Trophoblast cell (in vitro differentiated cells and primary cell): ENCODE data around the gene APBA1.

Experiments
- DNase-seq, 2 donors: peaks; one replicate each; pipeline ENCODE4 v3.0.0-alpha.2; 2016
- H2AFZ ChIP-seq: 2 replicates; pipeline ENCODE4 v1.6.1; 2013; ENCODE audit warnings: low read length, moderate library complexity, mild to moderate bottlenecking; ENCODE audit not compliant: insufficient read depth, poor library complexity
- H2AK5ac ChIP-seq: 2 replicates; pipeline ENCODE4 v1.6.1; 2013; ENCODE audit warnings: mild to moderate bottlenecking, low read length
- H2BK120ac ChIP-seq: 2 replicates; pipeline ENCODE4 v1.6.1; 2013; ENCODE audit warnings: low read length, mild to moderate bottlenecking, moderate library complexity; ENCODE audit not compliant: insufficient read depth, poor library complexity
- H2BK12ac ChIP-seq: 2 replicates; pipeline ENCODE4 v1.6.1; 2013; ENCODE audit warnings: mild to moderate bottlenecking, low read length, moderate library complexity
- H2BK5ac ChIP-seq: 2 replicates; pipeline ENCODE4 v1.6.1; 2013; ENCODE audit warnings: low read length, low read depth, moderate library complexity, mild to moderate bottlenecking; ENCODE audit not compliant: poor library complexity
- H3K14ac ChIP-seq: 2 replicates; pipeline ENCODE4 v1.6.1; 2013; ENCODE audit warnings: mild to moderate bottlenecking, low read length
- H3K18ac ChIP-seq: 2 replicates; pipeline ENCODE4 v1.6.1; 2013; ENCODE audit warnings: mild to moderate bottlenecking, low read length
- H3K23ac ChIP-seq: 2 replicates; pipeline ENCODE4 v1.6.1; 2013; ENCODE audit warnings: low read length
- H3K27ac ChIP-seq: 2 replicates; pipeline ENCODE4 v1.5.1; 2013; ENCODE audit warnings: low read depth, mild to moderate bottlenecking, inconsistent platforms, low read length, moderate library complexity
- H3K27me3 ChIP-seq: 2 replicates; pipeline ENCODE4 v1.6.1; 2013; ENCODE audit warnings: inconsistent platforms, mild to moderate bottlenecking, low read length, moderate library complexity; ENCODE audit not compliant: insufficient read depth
- H3K36me3 ChIP-seq, 2 experiments: 1 replicate in 1 of 2; 2 replicates in 1 of 2; pipeline ENCODE4 v1.6.1; 2013; ENCODE audit warnings: low read length in 2 of 2, mild to moderate bottlenecking in 2 of 2, moderate library complexity in 1 of 2; ENCODE audit not compliant: insufficient read depth in 2 of 2, control insufficient read depth in 1 of 2
- H3K4ac ChIP-seq: 2 replicates; pipeline ENCODE4 v1.6.1; 2013; ENCODE audit warnings: low read depth, mild to moderate bottlenecking, low read length, moderate library complexity
- H3K4me1 ChIP-seq, 2 experiments: 1 replicate in 1 of 2; 2 replicates in 1 of 2; pipeline ENCODE4 v1.6.1; 2013; ENCODE audit warnings: low read length in 2 of 2, mild to moderate bottlenecking in 2 of 2, moderate library complexity in 1 of 2; ENCODE audit not compliant: insufficient read depth in 2 of 2, control insufficient read depth in 1 of 2
- H3K4me2 ChIP-seq: 2 replicates; pipeline ENCODE4 v1.6.1; 2013; ENCODE audit warnings: inconsistent platforms, mild to moderate bottlenecking, low read length, moderate library complexity
- H3K4me3 ChIP-seq: 2 replicates; pipeline ENCODE4 v1.5.1; 2013; ENCODE audit warnings: mild to moderate bottlenecking, low read depth, low read length, inconsistent platforms
- H3K79me1 ChIP-seq: one replicate; pipeline ENCODE4 v1.6.1; 2013; ENCODE audit warnings: low read length
- H3K79me2 ChIP-seq: 2 replicates; pipeline ENCODE4 v1.6.1; 2013; ENCODE audit warnings: low read length, mild to moderate bottlenecking; ENCODE audit not compliant: control insufficient read depth, insufficient read depth, poor library complexity
- H3K9ac ChIP-seq: 2 replicates; pipeline ENCODE4 v1.6.1; 2013; ENCODE audit warnings: mild to moderate bottlenecking, low read length
- H3K9me3 ChIP-seq: 2 replicates; pipeline ENCODE4 v1.6.1; 2013; ENCODE audit warnings: low read depth, mild to moderate bottlenecking, control low read depth, inconsistent platforms, low read length; ENCODE audit not compliant: insufficient read depth
- H4K12ac ChIP-seq: 2 replicates; pipeline ENCODE4 v1.6.1; 2013; ENCODE audit warnings: low read depth, mild to moderate bottlenecking, low read length, moderate library complexity
- H4K8ac ChIP-seq: 2 replicates; pipeline ENCODE4 v1.6.1; 2013; ENCODE audit warnings: low read depth, mild to moderate bottlenecking, low read length, moderate library complexity
- H4K91ac ChIP-seq: one replicate; pipeline ENCODE4 v1.6.1; 2013; ENCODE audit warnings: low read depth, mild to moderate bottlenecking, low read length, moderate library complexity
- WGBS: extraction: QIAGEN DNeasy Blood & Tissue Kit; methylation state at CpG from one replicate; pipeline ENCODE4 v1.1.7; 2013; ENCODE audit warnings: missing lambda C conversion rate; ENCODE audit not compliant: insufficient read length, insufficient coverage; ENCODE audit errors: extremely low coverage; 5-methylcytosine and 5-hydroxymethylcytosine counted together

The APBA1 gene

DNA sequence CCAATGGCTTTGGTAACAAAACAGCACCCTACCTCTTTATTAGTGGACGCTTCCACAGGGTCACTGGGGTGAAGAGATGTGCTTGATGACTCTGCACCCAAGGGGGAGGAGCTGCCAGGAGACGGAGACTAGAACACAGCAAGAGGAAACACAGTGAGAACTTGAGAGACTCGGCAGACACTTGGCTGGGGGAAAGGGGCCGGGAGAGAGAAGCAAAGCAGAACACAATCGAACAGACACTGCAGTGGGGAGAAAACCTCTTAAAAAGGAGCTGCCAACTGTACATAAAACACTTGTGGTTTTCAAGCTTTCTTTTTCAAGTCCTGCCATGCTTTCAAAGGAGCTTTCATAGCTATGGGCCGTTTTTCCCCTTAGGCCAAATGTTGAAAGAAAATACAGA lies 196.2 kb downstream of the APBA1 start:
- no peaks in the 10 kb centered on the region for H3K27me3 ChIP-seq
- no peak overlapping the region for H4K91ac ChIP-seq
- no peak overlapping the region for H3K18ac ChIP-seq
- no peak overlapping the region for H2AFZ ChIP-seq
- H2BK5ac ChIP-seq: no peak overlapping the region
- H4K12ac ChIP-seq: no peak overlapping the region
- H3K27ac ChIP-seq: no peak overlapping the region
- H3K23ac ChIP-seq: no peak overlapping the region
- no peak overlapping the region for H2BK120ac ChIP-seq
- H3K79me2 ChIP-seq: no peaks in the 10 kb centered on the region
- H3K9me3 ChIP-seq: no peaks in the 10 kb centered on the region
- no peak overlapping the region for H4K8ac ChIP-seq
- no peak overlapping the region for H3K4me3 ChIP-seq
- no peak overlapping the region for H3K14ac ChIP-seq
- H3K4me2 ChIP-seq: no peak overlapping the region
- H2AK5ac ChIP-seq: no peak overlapping the region
- no peaks in the 10 kb centered on the region for H3K4me1 ChIP-seq
- H2BK12ac ChIP-seq: no peak overlapping the region
- no peak overlapping the region for H3K9ac ChIP-seq
- WGBS: no CpG with 5 or more reads among the region's 6 CpGs
- no peak overlapping the region for H3K4ac ChIP-seq
- H3K36me3 ChIP-seq: no peaks in the 10 kb centered on the region
- no peaks in the 10 kb centered on the region for H3K79me1 ChIP-seq
- no peak for DNase-seq

DNA sequence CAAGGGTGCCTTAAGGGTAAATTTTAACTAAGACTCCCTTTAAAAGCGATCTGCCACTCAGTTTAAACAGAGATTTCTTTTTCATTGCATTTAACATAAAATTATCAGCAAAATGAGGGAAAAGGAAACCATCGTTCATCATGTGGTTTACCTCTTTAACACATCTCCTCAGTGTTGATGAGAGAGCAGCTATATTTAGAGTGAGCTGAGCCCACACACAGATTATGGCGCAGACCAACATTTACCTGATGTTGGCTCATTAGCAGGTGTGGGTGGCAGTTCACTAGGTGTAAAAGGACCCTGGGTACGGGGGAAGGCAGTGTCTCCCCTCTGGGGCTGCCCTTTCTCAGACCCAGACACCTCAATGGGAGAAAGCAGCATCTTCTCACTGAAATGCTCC lies 197.3 kb downstream of the APBA1 start:
- Histone ChIP-seq H3K79me1 (no peaks in the 10 kb centered on the region), H3K4ac (no peak overlapping the region), H3K9ac (no peak overlapping the region), H3K14ac (no peak overlapping the region), H3K18ac (no peak overlapping the region), H2BK5ac (no peak overlapping the region), H4K91ac (no peak overlapping the region), H4K8ac (no peak overlapping the region), H3K27me3 (no peaks in the 10 kb centered on the region), H3K23ac (no peak overlapping the region), H2BK12ac (no peak overlapping the region), H3K9me3 (no peaks in the 10 kb centered on the region), H2BK120ac (no peak overlapping the region), H3K79me2 (no peaks in the 10 kb centered on the region), H3K4me2 (no peak overlapping the region), H3K4me1 (no peaks in the 10 kb centered on the region), H2AK5ac (no peak overlapping the region), H3K4me3 (no peak overlapping the region), H2AFZ (no peak overlapping the region), H3K36me3 (no peaks in the 10 kb centered on the region), H4K12ac (no peak overlapping the region), H3K27ac (no peak overlapping the region)
- no peak for DNase-seq
- WGBS: no CpG with 5 or more reads among the region's 4 CpGs

DNA sequence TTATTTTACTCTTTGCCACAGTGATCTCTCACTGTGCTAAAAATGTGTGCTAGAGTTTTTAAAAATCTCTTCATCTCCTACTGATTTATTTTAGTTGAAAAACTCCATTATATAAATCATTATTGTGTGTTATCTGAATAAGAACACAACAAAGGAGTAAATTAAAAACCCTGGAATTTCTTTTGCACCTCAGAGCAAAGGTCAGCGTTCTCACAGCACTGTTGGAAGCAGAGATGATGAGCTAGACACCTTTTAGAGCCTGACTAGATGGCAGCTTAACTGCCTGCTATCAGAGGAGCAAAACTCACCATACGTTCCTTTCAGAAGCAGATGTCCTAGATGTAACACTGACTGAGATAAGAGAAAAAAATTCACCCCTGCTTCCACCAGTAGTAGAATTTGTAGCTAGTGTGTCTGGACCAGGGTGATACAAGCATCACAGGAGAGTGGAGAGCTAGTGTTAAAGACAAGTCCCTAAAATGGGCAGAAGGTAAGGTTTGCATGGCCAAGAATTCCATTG lies 200.0 kb downstream of the APBA1 start:
- no peak overlapping the region for H2AK5ac ChIP-seq
- H3K9me3 ChIP-seq: no peaks in the 10 kb centered on the region
- no CpG with 5 or more reads among the region's 2 CpGs for WGBS

DNA sequence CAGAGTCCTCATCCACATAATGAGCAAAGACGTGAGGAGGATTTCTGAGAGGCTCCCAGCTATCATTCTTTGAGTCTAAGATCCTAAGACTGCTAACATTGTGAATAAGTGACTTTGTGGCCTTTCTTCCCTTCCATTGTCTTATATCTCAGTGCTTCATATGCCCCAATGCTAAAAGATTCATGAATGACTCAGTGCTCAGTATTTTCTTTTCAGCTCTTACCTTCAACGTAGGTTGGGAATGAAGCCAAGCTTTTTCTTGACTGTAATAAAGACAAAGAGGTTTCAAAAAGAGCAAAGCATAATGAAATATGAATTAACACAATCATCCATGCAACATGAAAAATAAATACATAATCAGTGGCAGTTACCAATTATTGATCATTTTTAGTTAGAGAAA lies 200.7 kb downstream of the APBA1 start:
- WGBS: no CpG with 5 or more reads among the region's 2 CpGs
- H3K14ac ChIP-seq: no peak overlapping the region
- H3K4me2 ChIP-seq: no peak overlapping the region

More for the DNA sequence above, 200.0 kb downstream of the APBA1 start:
- H3K79me1 ChIP-seq: no peaks in the 10 kb centered on the region
- H2AFZ ChIP-seq: no peak overlapping the region
- H3K4me2 ChIP-seq: no peak overlapping the region
- no peak overlapping the region for H3K27ac ChIP-seq
- no peak overlapping the region for H3K4ac ChIP-seq
- no peak overlapping the region for H3K18ac ChIP-seq
- no peak for DNase-seq
- no peak overlapping the region for H3K14ac ChIP-seq
- H4K91ac ChIP-seq: no peak overlapping the region
- H3K27me3 ChIP-seq: no peaks in the 10 kb centered on the region
- H3K4me3 ChIP-seq: no peak overlapping the region
- no peak overlapping the region for H3K9ac ChIP-seq
- no peak overlapping the region for H2BK5ac ChIP-seq
- no peak overlapping the region for H4K8ac ChIP-seq
- no peaks in the 10 kb centered on the region for H3K36me3 ChIP-seq
- no peak overlapping the region for H2BK12ac ChIP-seq
- no peak overlapping the region for H3K23ac ChIP-seq
- H2BK120ac ChIP-seq: no peak overlapping the region
- H4K12ac ChIP-seq: no peak overlapping the region
- H3K79me2 ChIP-seq: no peaks in the 10 kb centered on the region
- H3K4me1 ChIP-seq: no peaks in the 10 kb centered on the region

More for the DNA sequence above, 200.7 kb downstream of the APBA1 start:
- Histone ChIP-seq H2AK5ac (no peak overlapping the region), H2AFZ (no peak overlapping the region), H3K9me3 (no peaks in the 10 kb centered on the region), H2BK5ac (no peak overlapping the region), H4K8ac (no peak overlapping the region), H3K4me1 (no peaks in the 10 kb centered on the region), H3K4ac (no peak overlapping the region), H4K91ac (no peak overlapping the region), H3K79me2 (no peaks in the 10 kb centered on the region), H2BK120ac (no peak overlapping the region), H4K12ac (no peak overlapping the region), H3K18ac (no peak overlapping the region), H3K36me3 (no peaks in the 10 kb centered on the region), H3K79me1 (no peaks in the 10 kb centered on the region), H3K27me3 (no peaks in the 10 kb centered on the region), H3K23ac (no peak overlapping the region), H3K27ac (no peak overlapping the region), H3K9ac (no peak overlapping the region), H2BK12ac (no peak overlapping the region), H3K4me3 (no peak overlapping the region)
- no peak for DNase-seq
